HG03196 (cell line): ENCODE results near the gene ITPKB.
"Not testable (repeated sequence)": the region's sequence is repeated elsewhere in the genome, so short reads cannot be mapped to it uniquely, and the experiment has no call there.

Source experiments
- ATAC-seq: cut with Tn5 transposase; IDR thresholded peaks from one replicate; pipeline ENCODE4 v1.9.1; 2021; ENCODE audit not compliant: unreplicated experiment

Gene ITPKB

DNA sequence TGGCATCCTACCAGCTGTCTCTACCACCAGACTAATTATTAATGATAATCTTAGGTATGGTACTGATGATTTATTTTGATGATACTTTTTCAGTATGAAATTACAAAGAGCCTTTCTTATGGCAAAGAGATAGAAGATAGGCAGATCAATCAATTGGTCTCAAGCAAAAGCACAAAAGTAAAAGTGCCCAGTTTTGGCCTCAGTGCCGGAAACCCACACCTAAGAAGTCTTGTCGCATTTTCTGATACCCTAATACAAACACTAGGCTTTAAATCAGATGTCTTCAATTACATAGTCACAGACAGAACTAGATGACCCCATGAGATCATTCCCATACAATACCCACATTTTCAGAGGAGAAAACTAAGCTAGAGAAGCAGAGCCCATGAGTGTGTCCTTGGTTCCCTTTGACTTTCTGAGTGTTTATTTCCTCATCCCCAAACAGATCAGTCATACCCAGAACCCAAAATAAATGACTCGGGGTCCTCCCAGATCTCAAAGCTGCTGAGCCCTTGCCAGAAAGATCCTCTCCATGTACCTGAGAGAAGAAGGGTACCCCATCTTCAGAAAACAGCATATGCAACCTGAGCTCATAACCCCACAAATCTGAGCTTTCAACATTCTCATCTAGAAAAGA is 7.7 kb downstream of the ITPKB start:
- ATAC-seq: no peak

- ATAC-seq: no peak
These were observed 8.2 kb downstream of the ITPKB start for GRCh38 chr1:226730836-226731235.

- no peak for ATAC-seq
These were observed 9.0 kb downstream of the ITPKB start for GRCh38 chr1:226730071-226730470.

GRCh38 chr1:226728448-226728847 is 10.6 kb downstream of the ITPKB start:
- ATAC-seq: no peak

GRCh38 chr1:226725897-226726267 is 13.2 kb downstream of the ITPKB start:
- no peak for ATAC-seq

GRCh38 chr1:226723657-226724532 is 15.2 kb downstream of the ITPKB start:
- no peak for ATAC-seq

- no peak for ATAC-seq
These were observed 16.0 kb downstream of the ITPKB start for GRCh38 chr1:226722901-226723656.

DNA sequence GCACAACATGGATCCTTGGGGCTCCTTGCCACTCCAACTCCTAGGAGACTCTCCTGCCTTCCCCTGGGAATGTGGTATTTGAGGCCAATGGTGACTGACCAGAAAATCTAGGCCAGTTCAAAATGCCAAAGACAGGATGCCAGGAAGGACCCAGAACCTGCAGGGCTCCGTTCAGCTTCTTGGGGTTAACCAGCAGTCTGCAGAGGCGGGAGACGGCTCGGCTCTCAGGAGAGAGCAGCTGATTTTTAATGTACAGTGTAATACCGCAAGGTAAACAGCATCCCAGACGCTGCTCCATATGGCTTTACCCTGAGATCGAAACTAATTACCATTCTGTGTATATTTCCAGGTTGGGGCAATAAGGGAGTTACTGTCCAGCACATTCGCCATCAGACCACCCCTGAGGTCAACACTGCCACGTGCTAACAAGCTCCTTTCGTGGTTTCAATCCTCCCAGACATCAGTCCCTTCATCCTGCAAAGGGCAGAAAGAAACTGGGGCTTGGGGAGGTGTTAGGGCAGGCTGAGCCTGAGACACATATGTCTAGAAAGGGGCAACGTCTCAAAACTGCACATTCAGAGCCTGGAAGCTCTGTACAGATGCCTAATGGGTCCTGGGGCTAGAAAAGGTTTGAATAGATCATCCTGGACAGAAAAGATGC is 16.7 kb downstream of the ITPKB start:
- no peak for ATAC-seq

DNA sequence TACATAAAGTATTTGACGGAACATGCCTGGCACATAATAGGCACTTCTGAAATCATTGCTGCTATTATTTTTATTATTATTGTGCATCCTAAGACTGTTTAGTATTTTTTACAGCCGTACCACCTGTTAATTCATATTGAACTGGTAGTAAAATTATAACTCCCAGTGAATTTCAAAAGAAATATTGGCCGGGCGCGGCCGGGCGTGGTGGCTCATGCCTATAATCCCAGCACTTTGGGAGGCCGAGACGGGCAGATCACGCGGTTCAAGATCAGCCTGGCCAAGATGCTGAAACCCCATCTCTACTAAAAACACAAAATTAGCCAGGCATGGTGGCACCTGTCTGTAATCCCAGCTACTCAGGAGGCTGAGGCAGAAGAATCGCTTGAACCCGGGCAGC is 18.5 kb downstream of the ITPKB start:
- not testable (repeated sequence) for ATAC-seq

DNA sequence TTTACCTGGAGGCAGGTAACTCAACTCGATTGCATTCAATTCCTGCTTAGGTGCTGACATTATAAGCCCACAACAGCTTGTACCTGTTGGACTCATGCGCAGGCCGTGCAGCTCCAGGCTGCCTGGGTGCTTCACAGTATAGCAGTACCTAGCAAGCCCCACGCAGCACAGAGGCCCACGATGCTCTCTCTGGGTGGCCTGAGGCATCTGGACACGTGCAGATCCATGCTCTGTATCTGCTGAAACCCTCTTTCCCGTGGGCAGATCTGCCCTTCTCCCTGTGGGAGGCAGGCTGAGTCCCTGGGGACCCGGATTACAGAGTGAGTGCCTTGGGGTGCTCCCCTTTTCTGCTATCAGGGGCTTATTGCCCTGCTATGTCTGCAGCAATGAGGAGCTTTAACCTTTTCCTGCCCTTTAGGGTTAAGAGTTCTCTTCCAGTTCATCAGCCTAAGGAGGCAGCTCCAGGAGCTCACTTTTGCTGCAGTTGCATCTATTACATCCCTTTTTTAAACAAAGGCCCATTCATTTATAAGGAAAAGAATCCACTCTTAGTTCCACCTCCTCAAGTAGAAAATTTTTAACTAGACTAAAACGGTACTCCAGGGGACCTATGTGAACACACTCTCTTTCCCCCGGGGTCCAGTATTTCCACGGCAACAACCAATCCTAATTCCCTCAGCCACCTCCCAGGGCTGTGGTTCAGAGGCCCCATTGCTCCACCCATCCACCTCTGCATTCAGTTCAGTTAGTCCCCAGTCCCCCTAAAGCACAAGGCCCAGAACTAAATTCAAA is 19.3 kb downstream of the ITPKB start:
- ATAC-seq: no peak

DNA sequence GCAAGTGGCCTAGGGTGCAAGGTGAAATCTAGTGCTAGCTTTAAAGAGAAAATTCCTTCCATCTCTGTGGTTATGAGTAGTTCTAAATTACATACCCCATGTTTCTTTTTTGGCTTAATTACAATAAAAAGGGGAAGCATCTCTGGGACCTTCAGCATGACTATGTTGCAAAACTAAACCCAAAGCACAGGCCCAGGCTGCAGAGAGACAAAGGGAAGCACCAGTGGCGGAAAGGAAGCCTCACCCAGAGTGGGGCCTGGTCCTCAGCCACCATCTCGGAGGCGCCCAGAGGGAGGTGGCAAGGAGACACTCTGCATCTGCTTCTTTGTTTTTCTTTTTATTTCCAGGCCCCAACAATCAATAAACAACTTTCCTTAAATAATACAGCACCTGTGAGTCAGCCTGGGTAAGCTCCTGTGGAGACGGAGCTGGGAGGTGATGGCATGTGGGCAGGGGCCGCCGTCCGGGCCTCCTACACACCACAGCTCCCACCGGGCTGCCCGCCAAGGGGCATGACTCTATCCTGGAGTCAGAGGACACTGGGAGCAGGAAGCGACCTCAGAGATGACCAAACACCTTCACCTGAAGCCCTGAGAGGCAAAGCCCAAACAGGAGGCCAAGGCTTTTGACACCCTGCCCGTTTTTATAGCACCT is 21.7 kb downstream of the ITPKB start:
- ATAC-seq: no peak

DNA sequence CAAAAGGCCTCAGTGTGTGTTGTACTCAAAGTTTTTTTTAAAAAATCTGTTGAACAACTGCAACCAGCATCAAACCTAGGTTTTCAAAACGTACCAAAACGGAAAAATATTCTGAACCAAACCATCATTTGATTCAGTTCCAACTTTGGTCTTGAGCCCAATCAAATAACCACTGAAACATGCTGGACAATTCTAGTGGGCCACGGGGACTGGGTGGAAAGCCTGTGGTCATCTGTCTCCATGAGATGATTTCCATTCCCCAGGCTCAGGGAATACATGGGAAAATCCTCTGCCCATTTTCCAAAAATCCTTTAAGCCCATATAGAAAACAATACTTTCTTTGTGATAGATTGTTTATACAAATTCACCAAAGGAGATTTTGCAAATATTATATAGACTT is 22.5 kb downstream of the ITPKB start:
- no peak for ATAC-seq

GRCh38 chr1:226714148-226714547 is 24.9 kb downstream of the ITPKB start:
- no peak for ATAC-seq

DNA sequence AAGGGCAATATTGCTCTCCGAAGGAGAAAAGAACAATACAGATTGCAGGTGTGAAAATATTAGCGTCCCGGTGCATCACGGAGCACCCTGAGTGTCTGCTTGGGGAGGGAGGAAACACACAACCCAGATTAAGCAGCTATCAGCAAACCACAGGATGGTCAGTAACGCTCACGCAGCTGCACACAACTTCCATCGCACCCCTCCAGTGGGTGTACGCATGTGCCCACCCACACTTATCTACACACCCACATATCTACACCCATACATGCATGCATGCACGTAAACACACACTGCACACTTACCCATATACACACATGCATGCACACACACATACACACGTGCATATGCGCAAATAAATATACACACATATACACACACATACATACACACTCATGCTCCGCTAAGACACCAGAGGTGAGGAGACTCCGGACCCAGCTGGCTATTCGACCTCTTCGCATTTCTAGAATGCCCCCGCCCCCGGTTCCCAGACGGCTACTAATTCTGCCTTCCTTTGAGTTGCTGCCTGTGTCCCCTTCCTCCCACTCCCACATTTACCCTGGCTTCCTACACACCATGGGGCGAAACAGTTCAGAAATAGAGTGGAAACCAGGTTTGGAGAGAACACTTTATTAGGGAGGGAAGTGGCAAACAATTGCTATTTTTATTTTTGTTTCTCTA is 26.2 kb downstream of the ITPKB start:
- ATAC-seq: no peak

DNA sequence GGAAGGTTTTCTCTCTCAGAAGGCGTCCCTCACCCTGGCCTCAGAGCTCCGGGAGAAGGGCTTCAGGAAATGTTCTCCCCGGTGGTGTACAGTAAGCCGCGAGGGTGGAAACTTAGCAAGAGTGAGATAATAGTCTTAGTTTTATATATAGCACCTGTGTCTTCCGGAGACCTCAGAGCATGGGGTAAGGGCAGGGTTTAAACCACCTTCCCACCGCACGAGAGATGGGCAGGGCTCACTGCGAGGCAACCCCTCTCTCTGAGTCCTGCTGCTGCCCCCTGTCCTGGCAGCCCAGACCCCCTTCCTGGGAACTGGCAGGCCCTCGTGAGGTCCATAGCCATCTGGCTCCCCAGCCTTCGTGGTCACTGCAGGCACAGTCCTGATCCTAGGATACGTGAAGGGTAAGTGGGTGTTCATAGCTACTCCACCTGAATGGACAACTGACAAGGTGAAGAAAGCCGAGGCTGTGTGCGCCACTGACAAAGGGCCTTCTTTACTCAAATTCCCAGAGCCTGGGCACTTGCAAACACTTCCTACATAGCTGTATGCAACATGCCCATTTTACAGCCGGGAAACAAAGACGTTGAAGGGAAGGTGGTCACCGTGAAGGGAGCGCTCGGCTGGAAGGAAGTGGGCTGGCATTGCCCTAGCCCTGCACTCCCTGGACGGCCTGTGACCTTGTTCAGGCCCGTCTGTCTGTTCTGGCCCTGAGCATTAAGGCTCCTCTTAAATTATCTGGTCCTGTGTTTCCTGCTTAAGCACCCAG is 26.9 kb downstream of the ITPKB start:
- peak; percentile 83 for ATAC-seq

DNA sequence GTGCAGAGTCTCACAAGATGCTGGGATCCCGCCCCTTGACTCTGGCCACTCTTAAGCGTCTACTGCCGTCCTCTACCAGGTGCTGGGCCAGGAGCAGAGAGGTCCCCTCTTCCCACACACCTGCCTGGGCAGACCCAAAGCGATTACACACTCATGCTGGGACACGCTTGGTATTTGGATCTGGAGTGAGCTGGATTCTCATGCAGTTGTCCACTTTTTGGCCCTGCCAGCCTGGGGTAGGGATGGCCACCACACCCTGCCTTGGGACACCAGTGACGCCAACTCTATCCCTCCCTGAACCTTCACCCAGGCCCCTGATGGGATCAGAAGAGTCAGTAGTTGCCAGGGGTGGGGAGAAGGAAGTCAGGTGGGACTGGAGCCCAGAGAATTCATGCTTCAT is 28.6 kb downstream of the ITPKB start:
- no peak for ATAC-seq

GRCh38 chr1:226709953-226710352 is 29.1 kb downstream of the ITPKB start:
- no peak for ATAC-seq

DNA sequence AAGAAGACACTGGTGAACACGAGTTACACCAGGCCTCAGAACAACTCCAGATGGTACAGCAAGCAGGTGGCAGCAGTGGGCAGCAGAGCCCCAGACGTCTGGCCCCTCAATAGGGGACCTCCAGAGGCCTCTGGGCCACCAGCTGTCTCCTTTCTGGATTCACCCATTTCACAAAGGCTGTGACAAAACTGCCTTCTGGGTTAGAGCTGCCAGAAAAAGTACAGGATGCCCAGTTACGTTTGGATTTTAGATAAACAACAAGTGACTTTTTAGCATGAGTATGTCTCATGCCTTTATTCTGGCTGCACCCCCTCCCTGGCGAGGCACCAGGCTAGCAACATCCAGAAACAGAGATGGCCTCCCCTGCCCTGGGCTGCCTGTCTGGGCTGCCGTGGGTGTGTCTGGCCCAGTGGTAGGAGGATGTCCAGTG is 30.1 kb downstream of the ITPKB start:
- ATAC-seq: no peak

DNA sequence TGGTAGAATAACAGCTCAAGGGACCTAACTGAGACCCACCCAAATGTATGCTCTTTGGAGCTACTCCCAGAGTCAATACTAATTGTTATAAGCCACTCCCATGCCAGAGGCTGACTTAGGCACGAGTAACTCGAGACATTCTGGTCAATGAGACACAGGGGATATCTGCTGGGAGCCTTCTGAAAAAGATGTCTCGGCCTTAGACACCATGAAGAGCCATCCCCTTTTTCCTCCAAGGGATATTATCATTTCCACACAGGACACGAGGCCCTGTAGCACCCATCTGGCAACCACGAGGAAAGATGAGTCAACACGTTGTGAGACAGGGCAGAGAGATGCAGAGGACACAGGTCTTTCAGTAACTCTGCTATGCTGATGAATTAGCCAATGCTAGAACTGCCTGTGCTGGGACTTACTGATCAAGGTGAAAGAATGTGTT is 30.7 kb downstream of the ITPKB start:
- ATAC-seq: no peak
